Activated CD4-positive, alpha-beta memory T cell treated with anti-CD3 and anti-CD28 coated beads, Interleukin-2, amount 10 ng/mL, durations not matched to agents 7 days and 5 days (primary cell): Measurements from ENCODE around the gene ZNF770. TPM values are rescaled to one million over a fixed set of nuclear protein-coding genes. Genes with fewer than 3 reads are reported as not detected.

ENCODE experiments used
- CTCF ChIA-PET: fragments of 350-600 bp; sonication (Branson Sonifier 250); formaldehyde crosslinking; loops from one replicate; lab custom pipeline; 2021; ENCODE audit warnings: antibody characterized with exemption, inconsistent platforms; lab: Charles Lee
- POLR2A ChIA-PET: fragments of 350-600 bp; sonication (Branson Sonifier 250); formaldehyde crosslinking; loops from one replicate; lab custom pipeline; 2021; ENCODE audit warnings: antibody characterized with exemption; lab: Charles Lee
- DNase-seq: peaks from one replicate; pipeline ENCODE4 v3.0.0-alpha.2; 2020
- H3K27ac Mint-ChIP-seq: one replicate; pipeline ENCODE4 v1.8.0; 2021; ENCODE audit warnings: mild to moderate bottlenecking, mixed read lengths
- H3K27me3 Mint-ChIP-seq: one replicate; pipeline ENCODE4 v1.8.0; 2021; ENCODE audit warnings: mixed read lengths
- H3K36me3 Mint-ChIP-seq: one replicate; pipeline ENCODE4 v1.8.0; 2021; ENCODE audit warnings: low read depth, mixed read lengths
- H3K4me1 Mint-ChIP-seq: one replicate; pipeline ENCODE4 v1.8.0; 2021; ENCODE audit warnings: mixed read lengths
- H3K4me3 Mint-ChIP-seq: one replicate; pipeline ENCODE4 v1.8.0; 2021; ENCODE audit warnings: mild to moderate bottlenecking, mixed read lengths
- H3K9me3 Mint-ChIP-seq: one replicate; pipeline ENCODE4 v1.8.0; 2021; ENCODE audit warnings: mixed read lengths
- total RNA-seq, 2 experiments: library from RNA; stranded (reverse); gene quantifications; one replicate each; pipeline ENCODE4 v1.2.3, GENCODE V29; 2021

The ZNF770 gene
- total RNA-seq, 2 experiments from 2014 or later = 36.2 to 40.8 TPM

GRCh38 chr15:34999906-35000305, 11.8 kb upstream of the ZNF770 start:
- POLR2A ChIA-PET = interaction anchor here (1.4 kb wide), 1 partner anchor 12 kb away, joined by 5 read pairs; the partner anchor contains the start of gene ZNF770
- H3K27me3 Mint-ChIP-seq = peaks cover 13% of the 10 kb centered on the region

GRCh38 chr15:34994925-34995324, 6.8 kb upstream of the ZNF770 start:
- Mint-ChIP-seq H3K4me3 (no peak overlapping the region), H3K27ac (peak overlapping the region; percentile 93), H3K36me3 (peaks cover 2% of the 10 kb centered on the region), H3K9me3 (no peaks in the 10 kb centered on the region), H3K4me1 (peaks cover 35% of the 10 kb centered on the region), H3K27me3 (peaks cover 18% of the 10 kb centered on the region)
- ChIA-PET CTCF (interaction anchor here (1.1 to 3.1 kb wide), 4 partner anchors 16 to 83 kb away, joined by 3 to 10 read pairs (median 3); partner anchors contain the start of gene AQR), POLR2A (interaction anchor here (2.9 kb wide), 1 partner anchor 25 kb away, joined by 17 read pairs; the partner anchor contains the start of gene AQR)
- DNase-seq = no peak

More at GRCh38 chr15:34999906-35000305, 11.8 kb upstream of the ZNF770 start:
- no peaks in the 10 kb centered on the region for H3K36me3 Mint-ChIP-seq
- H3K4me1 Mint-ChIP-seq = peaks cover 3% of the 10 kb centered on the region
- no peaks in the 10 kb centered on the region for H3K9me3 Mint-ChIP-seq
- CTCF ChIA-PET = interaction anchor here (0.8 to 1.1 kb wide), 3 partner anchors 14 to 657 kb away, joined by 3 to 4 read pairs (median 4); partner anchors contain the start of genes AQR, NOP10 and NUTM1
- no peak overlapping the region for H3K4me3 Mint-ChIP-seq
- no peak for DNase-seq
- no peak overlapping the region for H3K27ac Mint-ChIP-seq

GRCh38 chr15:34993877-34994276, 5.8 kb upstream of the ZNF770 start:
- peaks cover 2% of the 10 kb centered on the region for H3K36me3 Mint-ChIP-seq

GRCh38 chr15:34993412-34993811, 5.3 kb upstream of the ZNF770 start:
- peak overlapping the region; percentile 93 for H3K27ac Mint-ChIP-seq
- no peaks in the 10 kb centered on the region for H3K9me3 Mint-ChIP-seq
- DNase-seq = peak; percentile 45
- H3K4me1 Mint-ChIP-seq = peaks cover 47% of the 10 kb centered on the region
- peaks cover 5% of the 10 kb centered on the region for H3K36me3 Mint-ChIP-seq
- ChIA-PET CTCF (interaction anchor here (1.2 to 3.1 kb wide), 3 partner anchors 9 to 24 kb away, joined by 3 to 10 read pairs (median 3); partner anchors contain the start of gene AQR), POLR2A (interaction anchor here (1.4 to 2.9 kb wide), 2 partner anchors 24 to 954 kb away, joined by 3 to 17 read pairs; partner anchors contain the start of genes AQR and AVEN)
- peak overlapping the region; percentile 35 for H3K4me3 Mint-ChIP-seq
- H3K27me3 Mint-ChIP-seq = peaks cover 18% of the 10 kb centered on the region

More at GRCh38 chr15:34993877-34994276, 5.8 kb upstream of the ZNF770 start:
- peak overlapping the region; percentile 93 for H3K27ac Mint-ChIP-seq
- peak; percentile 50 for DNase-seq
- POLR2A ChIA-PET = interaction anchor here (0.8 to 2.9 kb wide), 3 partner anchors 24 to 955 kb away, joined by 3 to 17 read pairs (median 4); partner anchors contain the start of genes AQR and AVEN
- H3K4me3 Mint-ChIP-seq = peak overlapping the region; percentile 35
- peaks cover 44% of the 10 kb centered on the region for H3K4me1 Mint-ChIP-seq
- no peaks in the 10 kb centered on the region for H3K9me3 Mint-ChIP-seq
- peaks cover 18% of the 10 kb centered on the region for H3K27me3 Mint-ChIP-seq
- CTCF ChIA-PET = interaction anchor here (1.1 to 3.1 kb wide), 5 partner anchors 10 to 84 kb away, joined by 3 to 10 read pairs (median 3); partner anchors contain the start of gene AQR

GRCh38 chr15:34987609-34988026, 469 bp downstream of the ZNF770 start:
- Mint-ChIP-seq H3K27me3 (peaks cover 3% of the 10 kb centered on the region), H3K36me3 (peaks cover 39% of the 10 kb centered on the region), H3K27ac (peak overlapping the region; percentile 96), H3K4me1 (peaks cover 46% of the 10 kb centered on the region), H3K4me3 (peak overlapping the region; percentile 97), H3K9me3 (no peaks in the 10 kb centered on the region)
- ChIA-PET POLR2A (interaction anchor here (0.9 to 8.2 kb wide), 13 partner anchors 13 to 886 kb away, joined by 3 to 193 read pairs (median 4); partner anchors contain the start of genes AQR, DPH6, EMC7 and GOLGA8B), CTCF (interaction anchor here (1.1 to 6.5 kb wide), 2 partner anchors 18 to 645 kb away, joined by 4 to 54 read pairs; partner anchors contain the start of genes AQR, NOP10 and NUTM1)
- no peak for DNase-seq

- ChIA-PET POLR2A (interaction anchor here (1.2 to 8.2 kb wide), 4 partner anchors 14 to 885 kb away, joined by 3 to 193 read pairs (median 6); partner anchors contain the start of genes AQR, EMC7, GOLGA8B and PGBD4), CTCF (interaction anchor here (6.5 kb wide), 1 partner anchor 17 kb away, joined by 54 read pairs; the partner anchor contains the start of gene AQR)
- Mint-ChIP-seq H3K27me3 (peaks cover 3% of the 10 kb centered on the region), H3K27ac (peak overlapping the region; percentile 96), H3K36me3 (peaks cover 43% of the 10 kb centered on the region), H3K4me3 (peak overlapping the region; percentile 97), H3K9me3 (no peaks in the 10 kb centered on the region), H3K4me1 (peaks cover 43% of the 10 kb centered on the region)
- DNase-seq = no peak
Observed at GRCh38 chr15:34986771-34987480, 1.2 kb downstream of the ZNF770 start.

GRCh38 chr15:34986326-34986725, 1.8 kb downstream of the ZNF770 start:
- ChIA-PET POLR2A (interaction anchor here (1.2 to 8.2 kb wide), 2 partner anchors 13 to 885 kb away, joined by 3 to 193 read pairs; partner anchors contain the start of genes AQR, EMC7 and PGBD4), CTCF (interaction anchor here (1.4 to 6.5 kb wide), 2 partner anchors 14 to 17 kb away, joined by 4 to 54 read pairs; partner anchors contain the start of gene AQR)
- Mint-ChIP-seq H3K4me3 (peak overlapping the region; percentile 97), H3K4me1 (peaks cover 47% of the 10 kb centered on the region), H3K27ac (peak overlapping the region; percentile 96), H3K27me3 (peaks cover 1% of the 10 kb centered on the region), H3K9me3 (no peaks in the 10 kb centered on the region), H3K36me3 (peaks cover 49% of the 10 kb centered on the region)
- DNase-seq = no peak

- Mint-ChIP-seq H3K27me3 (no peaks in the 10 kb centered on the region), H3K4me3 (peak overlapping the region; percentile 48), H3K4me1 (peaks cover 47% of the 10 kb centered on the region), H3K27ac (peak overlapping the region; percentile 58), H3K9me3 (no peaks in the 10 kb centered on the region), H3K36me3 (peaks cover 51% of the 10 kb centered on the region)
- POLR2A ChIA-PET = interaction anchor here (0.6 to 8.2 kb wide), 2 partner anchors 12 to 562 kb away, joined by 3 to 193 read pairs; partner anchors contain the start of gene AQR
- CTCF ChIA-PET = interaction anchor here (0.7 to 6.5 kb wide), 5 partner anchors 10 to 449 kb away, joined by 3 to 54 read pairs (median 4); partner anchors contain the start of gene AQR
- DNase-seq = no peak
Observed at GRCh38 chr15:34984889-34985630, 3.0 kb downstream of the ZNF770 start.

- no peaks in the 10 kb centered on the region for H3K9me3 Mint-ChIP-seq
- H3K36me3 Mint-ChIP-seq = peaks cover 12% of the 10 kb centered on the region
- no peak overlapping the region for H3K27ac Mint-ChIP-seq
- H3K4me1 Mint-ChIP-seq = peaks cover 7% of the 10 kb centered on the region
- no peak for DNase-seq
- ChIA-PET CTCF (interaction anchor here (0.5 kb wide), 1 partner anchor 608 kb away, joined by 7 read pairs; no protein-coding TSS in a partner anchor), POLR2A (interaction anchor here (1.1 to 12.0 kb wide), 2 partner anchors 8 to 10 kb away, joined by 3 to 193 read pairs; partner anchors contain the start of gene ZNF770)
- no peaks in the 10 kb centered on the region for H3K27me3 Mint-ChIP-seq
- no peak overlapping the region for H3K4me3 Mint-ChIP-seq
Observed at GRCh38 chr15:34976743-34977142, 11.3 kb downstream of the ZNF770 start.

- peaks cover 6% of the 10 kb centered on the region for H3K36me3 Mint-ChIP-seq
- ChIA-PET CTCF (interaction anchor here (2.0 kb wide), 1 partner anchor 12 kb away, joined by 4 read pairs; the partner anchor contains the start of gene ZNF770), POLR2A (interaction anchor here (12.0 kb wide), 1 partner anchor 11 kb away, joined by 193 read pairs; the partner anchor contains the start of gene ZNF770)
- no peak overlapping the region for H3K4me3 Mint-ChIP-seq
- no peaks in the 10 kb centered on the region for H3K27me3 Mint-ChIP-seq
- H3K27ac Mint-ChIP-seq = no peak overlapping the region
- DNase-seq = no peak
- no peaks in the 10 kb centered on the region for H3K9me3 Mint-ChIP-seq
- H3K4me1 Mint-ChIP-seq = peaks cover under 1% of the 10 kb centered on the region
Observed at GRCh38 chr15:34976073-34976472, 12.0 kb downstream of the ZNF770 start.

- Mint-ChIP-seq H3K27ac (no peak overlapping the region), H3K4me3 (no peak overlapping the region), H3K9me3 (no peaks in the 10 kb centered on the region), H3K4me1 (peaks cover 14% of the 10 kb centered on the region), H3K36me3 (peaks cover 11% of the 10 kb centered on the region), H3K27me3 (no peaks in the 10 kb centered on the region)
- DNase-seq = no peak
- CTCF ChIA-PET = no interaction called here
- POLR2A ChIA-PET = interaction anchor here (12.0 kb wide), 1 partner anchor 13 kb away, joined by 193 read pairs; the partner anchor contains the start of gene ZNF770
Observed at GRCh38 chr15:34973512-34973911, 14.6 kb downstream of the ZNF770 start.
